ENCODE results near the gene MDH1. TPM values are rescaled to one million over a fixed set of nuclear protein-coding genes. Genes with fewer than 3 reads are reported as not detected.
A peak's percentile ranks its signal among the peaks of the same experiment; 100 is the strongest.

Gene MDH1
- polyA plus RNA-seq, 2 of the 4 experiments (the other 2 are of a cell fraction): 220 to 425 TPM

DNA sequence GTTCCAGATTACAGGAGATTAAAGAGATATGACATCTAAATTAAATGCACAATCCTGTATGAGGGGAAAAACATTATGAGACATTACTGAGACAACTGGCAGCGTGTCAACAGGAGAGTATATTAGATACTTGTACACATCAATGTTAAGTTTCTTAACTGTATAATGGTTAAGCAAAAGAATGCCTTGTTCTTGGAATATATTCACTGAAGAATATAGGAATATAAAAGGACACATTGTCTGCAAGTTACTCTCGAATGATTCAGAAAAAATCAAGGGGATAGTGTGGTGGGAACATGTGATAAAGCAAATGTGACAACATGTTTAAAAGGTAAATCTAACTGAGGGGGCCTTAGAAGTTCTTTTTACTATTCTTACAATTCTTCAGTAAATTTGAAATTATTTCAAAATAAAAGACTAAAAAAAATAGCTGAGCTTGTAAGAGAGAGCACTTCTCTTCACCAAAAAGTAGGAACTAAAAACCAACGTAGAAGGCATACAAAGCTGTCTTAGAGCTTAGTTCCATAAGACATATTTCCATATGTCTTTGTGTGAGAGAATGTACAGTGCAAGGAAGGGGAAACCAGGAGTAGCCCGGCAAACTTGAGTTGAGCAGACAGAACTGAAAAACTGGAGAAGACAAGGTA lies 8.0 kb upstream of the MDH1 start:
- POLR2A ChIA-PET: no interaction called here
- CTCF ChIA-PET: no interaction called here
- TF ChIP-seq HOXA7 (CRISPR knock-in tag; IDR thresholded peaks at IDR 0.05) (no peak), FOSB (CRISPR knock-in tag; IDR thresholded peaks at IDR 0.05) (no peak), KDM1A (IDR thresholded peaks at IDR 0.05; ENCODE audit: low read depth) (no peak), MAFK (IDR thresholded peaks at IDR 0.05; ENCODE audit: partially characterized antibody) (no peak), JUN (IDR thresholded peaks at IDR 0.05) (no peak), MYC (IDR thresholded peaks at IDR 0.05; ENCODE audit: borderline replicate concordance, low read length) (no peak), ESRRA (IDR thresholded peaks at IDR 0.05; ENCODE audit: borderline replicate concordance, low read length) (no peak), CHD2 (IDR thresholded peaks at IDR 0.05; ENCODE audit: low read length, partially characterized antibody) (no peak), CBX2 (IDR thresholded peaks at IDR 0.05; ENCODE audit: borderline replicate concordance, low read depth) (no peak), HEYL (CRISPR knock-in tag; IDR thresholded peaks at IDR 0.05) (no peak)
- Histone ChIP-seq H3K4me1 (no peaks in the 10 kb centered on the region), H3K4me2 (no peak overlapping the region), H3K9me3 (no peaks in the 10 kb centered on the region), H3K27ac (no peak overlapping the region), H3K4me3 (no peak overlapping the region)
- DNase-seq (ENCODE audit: low read depth in 1 of 2, low spot score in 1 of 2) (no peak), ATAC-seq (no peak), FAIRE-seq (no peak)
- 75% methylated on average over 4 of the region's 4 CpGs for WGBS (ENCODE audit: missing lambda C conversion rate)

GRCh38 chr2:63581298-63581961 lies 7.3 kb upstream of the MDH1 start:
- DNase-seq (ENCODE audit: low read depth in 1 of 2, low spot score in 1 of 2): no peak
- Histone ChIP-seq H3K4me3 (no peak overlapping the region), H3K4me1 (no peaks in the 10 kb centered on the region), H3K9me3 (no peaks in the 10 kb centered on the region), H3K27ac (no peak overlapping the region), H3K4me2 (no peak overlapping the region)
- POLR2A ChIA-PET: no interaction called here
- TF ChIP-seq EHMT2 (IDR thresholded peaks at IDR 0.05; ENCODE audit: low read depth) (no peak), HES2 (IDR thresholded peaks at IDR 0.05) (no peak), EHF (CRISPR knock-in tag; IDR thresholded peaks at IDR 0.05) (no peak), ESRRA (IDR thresholded peaks at IDR 0.05; ENCODE audit: borderline replicate concordance, low read length) (no peak), JUNB (IDR thresholded peaks at IDR 0.05) (no peak), RARB (CRISPR knock-in tag; IDR thresholded peaks at IDR 0.05) (no peak), CTCF (IDR thresholded peaks at IDR 0.05) (no peak), ZSCAN20 (CRISPR knock-in tag; IDR thresholded peaks at IDR 0.05) (no peak), CHD2 (IDR thresholded peaks at IDR 0.05; ENCODE audit: low read length, partially characterized antibody) (no peak), RAD21 (conservative IDR thresholded peaks at IDR 0.05 in 1 of 2, IDR thresholded peaks at IDR 0.05 in 1 of 2) (no peak), JUN (IDR thresholded peaks at IDR 0.05) (no peak), HEYL (CRISPR knock-in tag; IDR thresholded peaks at IDR 0.05) (no peak), CHD4 (IDR thresholded peaks at IDR 0.05; ENCODE audit: borderline replicate concordance) (no peak), E2F6 (IDR thresholded peaks at IDR 0.05; ENCODE audit: borderline replicate concordance, low read depth) (no peak), HMGXB4 (CRISPR knock-in tag; IDR thresholded peaks at IDR 0.05; ENCODE audit: borderline replicate concordance) (no peak), SMC3 (IDR thresholded peaks at IDR 0.05) (no peak)
- TF ChIP-seq, protein P1, sequence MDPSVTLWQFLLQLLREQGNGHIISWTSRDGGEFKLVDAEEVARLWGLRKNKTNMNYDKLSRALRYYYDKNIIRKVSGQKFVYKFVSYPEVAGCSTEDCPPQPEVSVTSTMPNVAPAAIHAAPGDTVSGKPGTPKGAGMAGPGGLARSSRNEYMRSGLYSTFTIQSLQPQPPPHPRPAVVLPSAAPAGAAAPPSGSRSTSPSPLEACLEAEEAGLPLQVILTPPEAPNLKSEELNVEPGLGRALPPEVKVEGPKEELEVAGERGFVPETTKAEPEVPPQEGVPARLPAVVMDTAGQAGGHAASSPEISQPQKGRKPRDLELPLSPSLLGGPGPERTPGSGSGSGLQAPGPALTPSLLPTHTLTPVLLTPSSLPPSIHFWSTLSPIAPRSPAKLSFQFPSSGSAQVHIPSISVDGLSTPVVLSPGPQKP (IDR thresholded peaks at IDR 0.05; ENCODE audit: low read depth, low read length): no peak
- TF ChIP-seq, protein P2, sequence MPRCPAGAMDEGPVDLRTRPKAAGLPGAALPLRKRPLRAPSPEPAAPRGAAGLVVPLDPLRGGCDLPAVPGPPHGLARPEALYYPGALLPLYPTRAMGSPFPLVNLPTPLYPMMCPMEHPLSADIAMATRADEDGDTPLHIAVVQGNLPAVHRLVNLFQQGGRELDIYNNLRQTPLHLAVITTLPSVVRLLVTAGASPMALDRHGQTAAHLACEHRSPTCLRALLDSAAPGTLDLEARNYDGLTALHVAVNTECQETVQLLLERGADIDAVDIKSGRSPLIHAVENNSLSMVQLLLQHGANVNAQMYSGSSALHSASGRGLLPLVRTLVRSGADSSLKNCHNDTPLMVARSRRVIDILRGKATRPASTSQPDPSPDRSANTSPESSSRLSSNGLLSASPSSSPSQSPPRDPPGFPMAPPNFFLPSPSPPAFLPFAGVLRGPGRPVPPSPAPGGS (IDR thresholded peaks at IDR 0.05): no peak
- TF ChIP-seq, protein P3, sequence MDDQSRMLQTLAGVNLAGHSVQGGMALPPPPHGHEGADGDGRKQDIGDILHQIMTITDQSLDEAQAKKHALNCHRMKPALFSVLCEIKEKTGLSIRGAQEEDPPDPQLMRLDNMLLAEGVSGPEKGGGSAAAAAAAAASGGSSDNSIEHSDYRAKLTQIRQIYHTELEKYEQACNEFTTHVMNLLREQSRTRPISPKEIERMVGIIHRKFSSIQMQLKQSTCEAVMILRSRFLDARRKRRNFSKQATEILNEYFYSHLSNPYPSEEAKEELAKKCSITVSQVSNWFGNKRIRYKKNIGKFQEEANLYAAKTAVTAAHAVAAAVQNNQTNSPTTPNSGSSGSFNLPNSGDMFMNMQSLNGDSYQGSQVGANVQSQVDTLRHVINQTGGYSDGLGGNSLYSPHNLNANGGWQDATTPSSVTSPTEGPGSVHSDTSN (IDR thresholded peaks at IDR 0.05): no peak
- 74% methylated on average over 5 of the region's 5 CpGs for WGBS (ENCODE audit: missing lambda C conversion rate)
- peak in 1 of 2 experiments; percentile 42; a peak in 3 of 6 replicates for ATAC-seq
- CTCF ChIA-PET: interaction anchor here (0.8 kb wide), 1 partner anchor 92 kb away, joined by 3 read pairs; no protein-coding TSS in a partner anchor
- FAIRE-seq: no peak

All from A549 (cell line).